ENCODE results near the gene ISM1.

The ISM1 gene

GRCh38 chr20:13325033-13325432 lies 104.0 kb downstream of the ISM1 start:
- Histone ChIP-seq H3K9me2 (replicated peaks; ENCODE audit: control insufficient read depth, low read length) (no peaks in the 10 kb centered on the region), H3K9me3 (ENCODE audit: control insufficient read depth, insufficient read depth, low read length) (no peaks in the 10 kb centered on the region), H3K79me2 (ENCODE audit: control insufficient read depth, low read length) (no peaks in the 10 kb centered on the region), H3K4me1 (ENCODE audit: control insufficient read depth, low read length) (no peaks in the 10 kb centered on the region), H3K36me3 (ENCODE audit: control insufficient read depth, low read length) (no peaks in the 10 kb centered on the region), H3K4me3 (ENCODE audit: low read length) (no peak overlapping the region), H3K27me3 (ENCODE audit: control insufficient read depth, low read length) (peaks cover 3% of the 10 kb centered on the region), H3K27ac (ENCODE audit: low read depth, low read length) (no peak overlapping the region), H3F3A (ENCODE audit: control insufficient read depth, insufficient read depth) (no peaks in the 10 kb centered on the region), H4K20me1 (ENCODE audit: control insufficient read depth, insufficient read depth, low read depth, low read length) (no peaks in the 10 kb centered on the region), H3K4me2 (ENCODE audit: low read length) (no peak overlapping the region)
- no peak for TF ChIP-seq EZH2phosphoT487 (IDR thresholded peaks at IDR 0.05; ENCODE audit: borderline replicate concordance, low read length)
- TF ChIP-seq, protein P1, sequence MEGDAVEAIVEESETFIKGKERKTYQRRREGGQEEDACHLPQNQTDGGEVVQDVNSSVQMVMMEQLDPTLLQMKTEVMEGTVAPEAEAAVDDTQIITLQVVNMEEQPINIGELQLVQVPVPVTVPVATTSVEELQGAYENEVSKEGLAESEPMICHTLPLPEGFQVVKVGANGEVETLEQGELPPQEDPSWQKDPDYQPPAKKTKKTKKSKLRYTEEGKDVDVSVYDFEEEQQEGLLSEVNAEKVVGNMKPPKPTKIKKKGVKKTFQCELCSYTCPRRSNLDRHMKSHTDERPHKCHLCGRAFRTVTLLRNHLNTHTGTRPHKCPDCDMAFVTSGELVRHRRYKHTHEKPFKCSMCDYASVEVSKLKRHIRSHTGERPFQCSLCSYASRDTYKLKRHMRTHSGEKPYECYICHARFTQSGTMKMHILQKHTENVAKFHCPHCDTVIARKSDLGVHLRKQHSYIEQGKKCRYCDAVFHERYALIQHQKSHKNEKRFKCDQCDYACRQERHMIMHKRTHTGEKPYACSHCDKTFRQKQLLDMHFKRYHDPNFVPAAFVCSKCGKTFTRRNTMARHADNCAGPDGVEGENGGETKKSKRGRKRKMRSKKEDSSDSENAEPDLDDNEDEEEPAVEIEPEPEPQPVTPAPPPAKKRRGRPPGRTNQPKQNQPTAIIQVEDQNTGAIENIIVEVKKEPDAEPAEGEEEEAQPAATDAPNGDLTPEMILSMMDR (IDR thresholded peaks at IDR 0.05; ENCODE audit: low read depth, low read length, poor library complexity, severe bottlenecking): peak; percentile 11

GRCh38 chr20:13325796-13326340 lies 104.8 kb downstream of the ISM1 start:
- Histone ChIP-seq H3K9me3 (ENCODE audit: control insufficient read depth, insufficient read depth, low read length) (no peaks in the 10 kb centered on the region), H3K27me3 (ENCODE audit: control insufficient read depth, low read length) (peaks cover 3% of the 10 kb centered on the region), H3K4me3 (ENCODE audit: low read length) (no peak overlapping the region), H3K27ac (ENCODE audit: low read depth, low read length) (no peak overlapping the region), H3K4me2 (ENCODE audit: low read length) (no peak overlapping the region), H3F3A (ENCODE audit: control insufficient read depth, insufficient read depth) (no peaks in the 10 kb centered on the region), H3K79me2 (ENCODE audit: control insufficient read depth, low read length) (no peaks in the 10 kb centered on the region), H3K36me3 (ENCODE audit: control insufficient read depth, low read length) (no peaks in the 10 kb centered on the region), H3K4me1 (ENCODE audit: control insufficient read depth, low read length) (no peaks in the 10 kb centered on the region), H3K9me2 (replicated peaks; ENCODE audit: control insufficient read depth, low read length) (no peaks in the 10 kb centered on the region), H4K20me1 (ENCODE audit: control insufficient read depth, insufficient read depth, low read depth, low read length) (no peaks in the 10 kb centered on the region)
- TF ChIP-seq, protein P1 (IDR thresholded peaks at IDR 0.05; ENCODE audit: low read depth, low read length, poor library complexity, severe bottlenecking): no peak
- TF ChIP-seq EZH2phosphoT487 (IDR thresholded peaks at IDR 0.05; ENCODE audit: borderline replicate concordance, low read length): no peak

- H4K20me1 ChIP-seq (ENCODE audit: control insufficient read depth, insufficient read depth, low read depth, low read length): no peaks in the 10 kb centered on the region
- no peaks in the 10 kb centered on the region for H3K9me3 ChIP-seq (ENCODE audit: control insufficient read depth, insufficient read depth, low read length)
- H3K27ac ChIP-seq (ENCODE audit: low read depth, low read length): no peak overlapping the region
- H3K4me1 ChIP-seq (ENCODE audit: control insufficient read depth, low read length): no peaks in the 10 kb centered on the region
- H3K79me2 ChIP-seq (ENCODE audit: control insufficient read depth, low read length): no peaks in the 10 kb centered on the region
- H3F3A ChIP-seq (ENCODE audit: control insufficient read depth, insufficient read depth): no peaks in the 10 kb centered on the region
- H3K4me3 ChIP-seq (ENCODE audit: low read length): no peak overlapping the region
- no peak for TF ChIP-seq EZH2phosphoT487 (IDR thresholded peaks at IDR 0.05; ENCODE audit: borderline replicate concordance, low read length)
- TF ChIP-seq, protein P1 (IDR thresholded peaks at IDR 0.05; ENCODE audit: low read depth, low read length, poor library complexity, severe bottlenecking): no peak
- H3K4me2 ChIP-seq (ENCODE audit: low read length): no peak overlapping the region
- H3K9me2 ChIP-seq (replicated peaks; ENCODE audit: control insufficient read depth, low read length): no peaks in the 10 kb centered on the region
- no peaks in the 10 kb centered on the region for H3K36me3 ChIP-seq (ENCODE audit: control insufficient read depth, low read length)
- peaks cover 3% of the 10 kb centered on the region; the same call in 1 of the 2 replicates for H3K27me3 ChIP-seq (ENCODE audit: control insufficient read depth, low read length)
Measured at GRCh38 chr20:13331536-13331935, 110.5 kb downstream of the ISM1 start.

Measured in DOHH2 (cell line).